GM19463 (cell line): ENCODE measurements around the gene CRISP3.

ENCODE experiments used
- ATAC-seq: cut with Tn5 transposase; IDR thresholded peaks from one replicate; pipeline ENCODE4 v1.9.1; 2021; ENCODE audit warnings: mild to moderate bottlenecking, moderate library complexity; ENCODE audit not compliant: unreplicated experiment

Gene CRISP3

DNA sequence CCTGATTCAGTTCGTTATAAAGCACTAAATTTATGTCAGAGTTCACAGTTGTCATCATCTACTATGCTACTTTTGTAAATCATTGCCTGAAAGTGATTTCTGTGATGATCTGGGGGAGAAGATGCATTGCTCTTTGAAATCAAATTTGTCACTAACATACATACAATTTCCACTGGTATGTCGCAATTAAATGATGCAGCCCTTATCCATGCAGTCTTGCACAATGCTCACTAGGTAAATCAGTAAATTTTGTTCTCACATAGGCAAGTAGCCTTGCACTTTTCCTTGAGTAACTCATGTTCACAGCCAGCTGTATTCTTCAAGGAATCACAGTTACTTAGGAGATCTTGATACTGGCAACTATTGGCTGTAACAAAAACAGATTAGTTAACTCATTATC, 51.7 kb downstream of the CRISP3 start:
- no peak for ATAC-seq
